HG02610 (cell line): ENCODE data around the gene IRF2BP1.
"Not testable (repeated sequence)": the region's sequence is repeated elsewhere in the genome, so short reads cannot be mapped to it uniquely, and the experiment has no call there.

Experiments
- ATAC-seq: cut with Tn5 transposase; IDR thresholded peaks from one replicate; pipeline ENCODE4 v1.9.1; 2021; ENCODE audit warnings: mild to moderate bottlenecking, moderate library complexity; ENCODE audit not compliant: unreplicated experiment

IRF2BP1 gene

GRCh38 chr19:45882652-45883585 is 3.0 kb downstream of the IRF2BP1 start:
- ATAC-seq, result no peak

GRCh38 chr19:45881909-45882528 is 3.9 kb downstream of the IRF2BP1 start:
- no peak for ATAC-seq

- no peak for ATAC-seq
Observed at GRCh38 chr19:45881082-45881908, 4.6 kb downstream of the IRF2BP1 start.

GRCh38 chr19:45879971-45880370 is 6.0 kb downstream of the IRF2BP1 start:
- ATAC-seq, result no peak

- ATAC-seq, result no peak
Observed at GRCh38 chr19:45879055-45879454, 6.9 kb downstream of the IRF2BP1 start.

- ATAC-seq, result no peak
Observed at GRCh38 chr19:45878043-45878794, 7.7 kb downstream of the IRF2BP1 start.

- ATAC-seq, result peak; percentile 21
Observed at GRCh38 chr19:45876411-45877197, 9.3 kb downstream of the IRF2BP1 start.

- peak; percentile 36 for ATAC-seq
Observed at GRCh38 chr19:45876161-45876410, 9.9 kb downstream of the IRF2BP1 start.

GRCh38 chr19:45874620-45874966 is 11.3 kb downstream of the IRF2BP1 start:
- no peak for ATAC-seq

GRCh38 chr19:45873219-45873772 is 12.6 kb downstream of the IRF2BP1 start:
- ATAC-seq, result no peak

GRCh38 chr19:45872095-45872919 is 13.6 kb downstream of the IRF2BP1 start:
- ATAC-seq, result no peak

- ATAC-seq, result no peak
Observed at GRCh38 chr19:45870798-45871197, 15.1 kb downstream of the IRF2BP1 start.

GRCh38 chr19:45867241-45867640 is 18.7 kb downstream of the IRF2BP1 start:
- not testable (repeated sequence) for ATAC-seq

- ATAC-seq, result no peak
Observed at GRCh38 chr19:45866400-45867176, 19.4 kb downstream of the IRF2BP1 start.

GRCh38 chr19:45865269-45865948 is 20.5 kb downstream of the IRF2BP1 start:
- ATAC-seq, result no peak

- ATAC-seq, result no peak
Observed at GRCh38 chr19:45864629-45865082, 21.3 kb downstream of the IRF2BP1 start.

- no peak for ATAC-seq
Observed at GRCh38 chr19:45863840-45864628, 21.9 kb downstream of the IRF2BP1 start, which contains the start of gene FOXA3. TSS of gene FOXA3 (plus strand) at chr19:45864326. CDS start at chr19:45864457, 131 bp downstream.
